Uterus (tissue), 4 donors: Measurements from ENCODE around the gene AK4. TPM values are rescaled to one million over a fixed set of nuclear protein-coding genes. Genes with fewer than 3 reads are reported as not detected.

ENCODE experiments used
- DNase-seq, 2 donors: peaks; one replicate each; pipeline ENCODE4 v3.0.0-alpha.2; 2019 to 2020
- H3K27ac ChIP-seq, 2 donors: fragments of 200-600 bp; sonication (generic); 1 replicate in 1 of 2; 2 replicates in 1 of 2; pipeline ENCODE4 v1.5.1; 2016 to 2018
- H3K27me3 ChIP-seq, 2 donors: fragments of 200-600 bp; sonication (generic); one replicate each; pipeline ENCODE4 v1.5.1; 2018 to 2019; ENCODE audit warnings: control low read depth in 1 of 2
- H3K36me3 ChIP-seq, 2 donors: fragments of 200-600 bp; sonication (generic); one replicate each; pipeline ENCODE4 v1.5.1; 2019; ENCODE audit warnings: control low read depth in 1 of 2
- H3K4me1 ChIP-seq, 2 donors: fragments of 200-600 bp; sonication (generic); one replicate each; pipeline ENCODE4 v1.5.1; 2018 to 2019; ENCODE audit warnings: control low read depth in 1 of 2
- H3K4me3 ChIP-seq, 2 donors: fragments of 200-600 bp; sonication (generic); 1 replicate in 1 of 2; 2 replicates in 1 of 2; pipeline ENCODE4 v1.5.1; 2018 to 2019; ENCODE audit warnings: mild to moderate bottlenecking in 1 of 2
- H3K9me3 ChIP-seq, 2 donors: fragments of 200-600 bp; sonication (generic); one replicate each; pipeline ENCODE4 v1.5.1; 2019; ENCODE audit warnings: control low read depth in 1 of 2
- CTCF ChIP-seq, 4 experiments: fragments of 200-600 bp in 2 of 4; fragments of 450-650 bp in 2 of 4; sonication (generic) in 2 of 4; IDR thresholded peaks; one replicate each; pipeline ENCODE4 v1.5.1; 2016 to 2019; ENCODE audit warnings: antibody characterized with exemption in 4 of 4, mild to moderate bottlenecking in 2 of 4, moderate library complexity in 1 of 4
- POLR2A ChIP-seq, 2 donors: fragments of 450-650 bp; IDR thresholded peaks; one replicate each; pipeline ENCODE4 v1.6.1; 2016; ENCODE audit warnings: antibody characterized with exemption in 2 of 2, mild to moderate bottlenecking in 1 of 2, moderate library complexity in 1 of 2
- intact Hi-C: fragments of 100-400 bp; cut with DNase I; formaldehyde crosslinking; loops from one replicate; pipeline ENCODE4 v1.15.1; 2023; ENCODE audit warnings: low total_unique reads
- total RNA-seq, 4 donors: library from RNA; depleted of rRNA in 3 of 4; stranded (reverse); fragments of >200 nt in 3 of 4; gene quantifications; one replicate each; pipeline versions ENCODE4 v1.1.0 to v1.2.4, GENCODE V29; 2014 to 2023
- donor health status: DM: yes; HTN: yes; CAD: no.

AK4 gene
- total RNA-seq, 4 donors from 2014 or later: 9.5 to 31.5 (median 18.5) TPM

GRCh38 chr1:65197636-65198035 lies 49.6 kb downstream of the AK4 start:
- no peak for TF ChIP-seq POLR2A (IDR thresholded peaks at IDR 0.05)
- no peak for TF ChIP-seq CTCF (IDR thresholded peaks at IDR 0.05)
- H3K27ac ChIP-seq: no peak overlapping the region
- no peaks in the 10 kb centered on the region for H3K27me3 ChIP-seq
- no peak overlapping the region for H3K4me3 ChIP-seq
- intact Hi-C loops: no loop called here
- H3K4me1 ChIP-seq: no peaks in the 10 kb centered on the region
- DNase-seq: no peak
- no peaks in the 10 kb centered on the region for H3K36me3 ChIP-seq
- H3K9me3 ChIP-seq: no peaks in the 10 kb centered on the region

DNA sequence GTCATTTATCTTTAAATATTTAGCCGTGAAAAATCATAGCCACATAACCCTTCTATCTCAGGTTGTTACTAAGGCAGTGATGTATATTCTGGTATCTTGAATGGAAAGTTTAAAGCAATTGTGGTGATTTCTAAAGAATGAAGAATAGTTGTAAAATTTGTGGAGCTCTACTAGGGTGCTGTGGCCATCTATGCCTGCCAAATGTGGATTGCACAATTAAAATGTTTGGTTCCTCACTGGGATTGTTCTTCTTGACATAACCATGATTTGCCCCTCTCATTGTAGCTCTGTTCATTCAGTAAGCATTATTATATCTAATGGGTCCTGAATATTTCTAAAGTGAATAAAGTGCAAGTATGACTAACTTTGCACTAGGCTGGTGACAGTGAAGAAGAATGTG lies 50.1 kb downstream of the AK4 start:
- H3K4me3 ChIP-seq: no peak overlapping the region
- H3K27me3 ChIP-seq: no peaks in the 10 kb centered on the region
- H3K27ac ChIP-seq: no peak overlapping the region
- H3K4me1 ChIP-seq: no peaks in the 10 kb centered on the region
- no peaks in the 10 kb centered on the region for H3K36me3 ChIP-seq
- no peaks in the 10 kb centered on the region for H3K9me3 ChIP-seq
- TF ChIP-seq POLR2A (IDR thresholded peaks at IDR 0.05) (no peak), CTCF (IDR thresholded peaks at IDR 0.05) (no peak)
- DNase-seq: no peak
- intact Hi-C loops: no loop called here

DNA sequence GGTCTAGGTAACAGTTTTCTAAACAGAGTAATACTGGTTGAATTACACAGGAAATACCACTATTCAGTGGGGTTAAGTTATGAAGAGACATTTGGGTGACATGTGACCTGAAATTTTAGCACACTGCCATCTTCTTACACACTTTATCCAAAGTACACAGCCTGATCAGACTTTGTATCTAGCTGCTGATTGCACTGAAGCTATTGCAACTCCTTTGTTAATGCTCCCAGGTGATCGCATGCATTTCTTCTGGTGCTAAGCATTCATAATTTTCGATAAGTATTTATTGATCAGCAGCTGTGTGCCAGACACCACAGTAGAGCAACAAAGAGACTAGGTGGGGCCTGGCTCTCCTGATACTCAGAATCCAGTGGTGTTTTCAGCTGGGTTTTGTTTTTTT lies 52.4 kb downstream of the AK4 start:
- Histone ChIP-seq H3K27ac (no peak overlapping the region), H3K36me3 (no peaks in the 10 kb centered on the region), H3K4me1 (no peaks in the 10 kb centered on the region), H3K4me3 (no peak overlapping the region), H3K9me3 (no peaks in the 10 kb centered on the region), H3K27me3 (no peaks in the 10 kb centered on the region)
- no peak for DNase-seq
- intact Hi-C loops: no loop called here
- TF ChIP-seq POLR2A (IDR thresholded peaks at IDR 0.05): no peak
- TF ChIP-seq CTCF (IDR thresholded peaks at IDR 0.05): no peak

- intact Hi-C loops: no loop called here
- Histone ChIP-seq H3K4me3 (no peak overlapping the region), H3K9me3 (no peaks in the 10 kb centered on the region), H3K4me1 (no peaks in the 10 kb centered on the region), H3K27ac (no peak overlapping the region), H3K36me3 (no peaks in the 10 kb centered on the region), H3K27me3 (no peaks in the 10 kb centered on the region)
- TF ChIP-seq CTCF (IDR thresholded peaks at IDR 0.05) (no peak), POLR2A (IDR thresholded peaks at IDR 0.05) (no peak)
- DNase-seq: no peak
Measured at GRCh38 chr1:65206836-65207235, 58.8 kb downstream of the AK4 start.

GRCh38 chr1:65207317-65207716 lies 59.3 kb downstream of the AK4 start:
- no peak for TF ChIP-seq POLR2A (IDR thresholded peaks at IDR 0.05)
- no peak for TF ChIP-seq CTCF (IDR thresholded peaks at IDR 0.05)

More at GRCh38 chr1:65207317-65207716, 59.3 kb downstream of the AK4 start:
- intact Hi-C loops: no loop called here
- H3K4me1 ChIP-seq: no peaks in the 10 kb centered on the region
- no peaks in the 10 kb centered on the region for H3K9me3 ChIP-seq
- no peaks in the 10 kb centered on the region for H3K36me3 ChIP-seq
- no peak for DNase-seq
- H3K27ac ChIP-seq: no peak overlapping the region
- H3K27me3 ChIP-seq: no peaks in the 10 kb centered on the region
- no peak overlapping the region for H3K4me3 ChIP-seq
